GM12865 (cell line): ENCODE data around the gene LTB4R.

Experiments
- DNase-seq: peaks from one replicate; pipeline ENCODE4 v3.0.0; 2010; ENCODE audit warnings: low read depth
- H3K4me3 ChIP-seq: 2 replicates; pipeline ENCODE4 v1.5.1; 2011; ENCODE audit warnings: mild to moderate bottlenecking, low read depth, low read length, control low read depth
- CTCF ChIP-seq: IDR thresholded peaks from 2 replicates; pipeline ENCODE4 v1.5.1; 2011; ENCODE audit warnings: low read length, control low read depth, low read depth, inconsistent platforms; ENCODE audit not compliant: insufficient read depth; ENCODE audit errors: missing control alignments

Gene LTB4R

GRCh38 chr14:24271834-24272263 is 39.5 kb upstream of the LTB4R start:
- no peak for DNase-seq
- no peak for TF ChIP-seq CTCF
- peak overlapping the region; percentile 92 for H3K4me3 ChIP-seq

GRCh38 chr14:24272467-24272866 is 38.8 kb upstream of the LTB4R start:
- DNase-seq, result no peak
- TF ChIP-seq CTCF, result no peak
- H3K4me3 ChIP-seq, result no peak overlapping the region; the same call in 1 of the 2 replicates

GRCh38 chr14:24273422-24273998 is 37.8 kb upstream of the LTB4R start:
- peak; percentile 38 for DNase-seq
- TF ChIP-seq CTCF, result peak; percentile 8
- H3K4me3 ChIP-seq, result peak overlapping the region; percentile 21; the same call in 1 of the 2 replicates

- DNase-seq, result peak; percentile 86
- TF ChIP-seq CTCF, result no peak
- peak overlapping the region; percentile 21 for H3K4me3 ChIP-seq
Measured at GRCh38 chr14:24274101-24274543, 37.2 kb upstream of the LTB4R start.

GRCh38 chr14:24277071-24277470 is 34.2 kb upstream of the LTB4R start:
- DNase-seq, result no peak
- no peak for TF ChIP-seq CTCF
- H3K4me3 ChIP-seq, result no peak overlapping the region

- no peak for TF ChIP-seq CTCF
- DNase-seq, result no peak
- no peak overlapping the region for H3K4me3 ChIP-seq
Measured at GRCh38 chr14:24277606-24278321, 33.5 kb upstream of the LTB4R start.
